Endothelial cell of umbilical vein (primary cell): ENCODE results near the gene DAND5. TPM values are rescaled to one million over a fixed set of nuclear protein-coding genes. Genes with fewer than 3 reads are reported as not detected.
A peak's percentile ranks its signal among the peaks of the same experiment; 100 is the strongest.

Experiments used
- BruUV-seq: library from RNA; stranded (reverse); fragments of 400-500 nt; replicated peaks from 2 replicates; lab custom pipeline; 2021; lab: Mats Ljungman, UMichigan
- CTCF ChIA-PET: fragments of 300-600, 350-600 bp; sonication (Branson Sonifier 250); formaldehyde crosslinking; loops from one replicate; lab custom pipeline; 2021; ENCODE audit warnings: antibody characterized with exemption, inconsistent platforms; lab: Charles Lee
- POLR2A ChIA-PET: fragments of 300-600, 350-600 bp; sonication (Branson Sonifier 250); formaldehyde crosslinking; loops from one replicate; lab custom pipeline; 2021; ENCODE audit warnings: antibody characterized with exemption, inconsistent platforms; lab: Charles Lee
- DNase-seq: peaks from one replicate; pipeline ENCODE4 v3.0.0-alpha.2; 2011; ENCODE audit warnings: low read depth, low spot score
- FAIRE-seq: peaks from 2 replicates; lab custom pipeline; 2011; peaks lifted over from hg19 to GRCh38; lab: Jason Lieb, UNC
- H2AFZ ChIP-seq: 2 replicates; pipeline ENCODE4 v1.6.0; 2012; ENCODE audit warnings: low read depth, low read length, control low read depth, inconsistent platforms
- H3K27ac ChIP-seq: 2 replicates; pipeline ENCODE4 v1.5.1; 2011; ENCODE audit warnings: low read depth, mild to moderate bottlenecking, control low read depth, low read length, moderate library complexity; ENCODE audit not compliant: insufficient read depth
- H3K27me3 ChIP-seq, 2 experiments: 2 replicates each; pipeline versions ENCODE4 v1.6.0 to v1.6.1; 2011; ENCODE audit warnings: low read length in 2 of 2, mixed read lengths in 1 of 2; ENCODE audit not compliant: control insufficient read depth in 2 of 2, insufficient read depth in 2 of 2
- H3K36me3 ChIP-seq, 2 experiments: 2 replicates in 1 of 2; 3 replicates in 1 of 2; pipeline ENCODE4 v1.5.1; 2011; ENCODE audit warnings: low read length in 2 of 2, mild to moderate bottlenecking in 1 of 2, moderate library complexity in 1 of 2; ENCODE audit not compliant: control insufficient read depth in 2 of 2, insufficient read depth in 2 of 2; ENCODE audit errors: extremely low read depth in 1 of 2
- H3K4me1 ChIP-seq: 3 replicates; pipeline ENCODE4 v1.5.1; 2011; ENCODE audit warnings: mild to moderate bottlenecking, low read length; ENCODE audit not compliant: control insufficient read depth, insufficient read depth; ENCODE audit errors: extremely low read depth
- H3K4me2 ChIP-seq: 2 replicates; pipeline ENCODE4 v1.6.1; 2011; ENCODE audit warnings: low read length, control low read depth, mixed read lengths; ENCODE audit not compliant: insufficient read depth
- H3K4me3 ChIP-seq, 3 experiments: fragments of 200-600 bp in 1 of 3; sonication (generic), shearing (Covaris generic) in 1 of 3; replicated peaks in 1 of 3; 2 replicates each; pipeline ENCODE4 v1.5.1; 2011 to 2016; ENCODE audit warnings: control low read depth in 3 of 3, low read length in 3 of 3, mild to moderate bottlenecking in 2 of 3, inconsistent platforms in 1 of 3, low read depth in 1 of 3, moderate library complexity in 1 of 3; ENCODE audit not compliant: insufficient read depth in 1 of 3
- H3K79me2 ChIP-seq: 2 replicates; pipeline ENCODE4 v1.6.0; 2012; ENCODE audit warnings: low read length, inconsistent platforms; ENCODE audit not compliant: control insufficient read depth, insufficient read depth
- H3K9ac ChIP-seq: replicated peaks from 2 replicates; pipeline ENCODE3; 2011; ENCODE audit warnings: low read length, control low read depth; ENCODE audit not compliant: insufficient read depth; ENCODE audit errors: extremely low read depth
- H3K9me1 ChIP-seq: replicated peaks from 3 replicates; pipeline ENCODE4 v1.6.0; 2011; ENCODE audit warnings: mild to moderate bottlenecking, low read length; ENCODE audit not compliant: control insufficient read depth, insufficient read depth; ENCODE audit errors: extremely low read depth
- H3K9me3 ChIP-seq: replicated peaks from 2 replicates; pipeline ENCODE4 v1.5.1; 2012; ENCODE audit warnings: low read length, inconsistent platforms; ENCODE audit not compliant: control insufficient read depth, insufficient read depth
- H4K20me1 ChIP-seq: replicated peaks from 2 replicates; pipeline ENCODE3; 2011; ENCODE audit warnings: mild to moderate bottlenecking, low read length; ENCODE audit not compliant: control insufficient read depth, insufficient read depth; ENCODE audit errors: extremely low read depth
- EZH2 ChIP-seq: IDR thresholded peaks from 2 replicates; pipeline ENCODE4 v1.6.1; 2012; ENCODE audit warnings: borderline replicate concordance, low read depth, mild to moderate bottlenecking, moderate library complexity, low read length, inconsistent platforms; ENCODE audit not compliant: severe bottlenecking
- JUN ChIP-seq: IDR thresholded peaks from 2 replicates; pipeline ENCODE4 v1.6.1; 2011; ENCODE audit warnings: borderline replicate concordance, low read depth; ENCODE audit not compliant: insufficient read length, insufficient read depth
- POLR2AphosphoS5 ChIP-seq: IDR thresholded peaks from 2 replicates; pipeline ENCODE4 v1.6.1; 2012; ENCODE audit warnings: low read depth, mild to moderate bottlenecking, control low read depth, low read length, moderate library complexity; ENCODE audit not compliant: insufficient read depth
- dilution Hi-C: fragments of 300-500 bp; cut with MboI; formaldehyde crosslinking; loops from one replicate; pipeline ENCODE4 v1.15.0; 2019; ENCODE audit warnings: low sequenced_read_pairs; ENCODE audit not compliant: extremely low pct_ligation_motif_present
- intact Hi-C: fragments of 100-400 bp; cut with micrococcal nuclease; formaldehyde crosslinking; loops from one replicate; pipeline ENCODE4 v1.10.0; 2022
- polyA plus RNA-seq, 4 experiments: library from polyadenylated mRNA; depleted of rRNA in 3 of 4; stranded (reverse) in 3 of 4; unstranded in 1 of 4; fragments of >200 nt; gene quantifications; 2 replicates each; pipeline versions ENCODE4 v1.2.1 to v1.2.3, GENCODE V29; 2011 to 2012; ENCODE audit warnings: missing spikeins in 1 of 4
- total RNA-seq: library from RNA; stranded (reverse); gene quantifications from 2 replicates; pipeline ENCODE4 v1.2.3, GENCODE V29; 2021

The DAND5 gene
- total and polyA plus RNA-seq, 2 donors (not counting 3 experiments of a cell fraction or from before 2014, with no cell fraction given), result 0.06 to 0.20 TPM

- Histone ChIP-seq H3K4me3 (no peak overlapping the region), H3K4me1 (no peaks in the 10 kb centered on the region), H3K4me2 (no peak overlapping the region), H3K36me3 (no peaks in the 10 kb centered on the region), H3K9me3 (no peaks in the 10 kb centered on the region), H3K27me3 (peaks cover 0 to 12% of the 10 kb centered on the region in 2 experiments), H3K27ac (no peak overlapping the region), H4K20me1 (no peaks in the 10 kb centered on the region), H2AFZ (no peak overlapping the region), H3K79me2 (no peaks in the 10 kb centered on the region), H3K9me1 (no peaks in the 10 kb centered on the region), H3K9ac (no peak overlapping the region)
- TF ChIP-seq POLR2AphosphoS5, result no peak
- TF ChIP-seq EZH2, result peak; percentile 63
- CTCF ChIA-PET, result interaction anchor here (1.2 kb wide), 1 partner anchor 49 kb away, joined by 5 read pairs; no protein-coding TSS in a partner anchor
- DNase-seq (no peak), FAIRE-seq (no peak)
- intact Hi-C loops (loop anchor here (2.0 kb wide), 1 partner anchor 15 kb away; no protein-coding TSS in a partner anchor), dilution Hi-C loops (no loop called here)
- POLR2A ChIA-PET, result no interaction called here
- no TSS peak for BruUV-seq
These were observed 42.4 kb downstream of the DAND5 start for GRCh38 chr19:13011653-13012389.

GRCh38 chr19:13012390-13012689, 43.0 kb downstream of the DAND5 start:
- Histone ChIP-seq H3K9me1 (no peaks in the 10 kb centered on the region), H3K79me2 (no peaks in the 10 kb centered on the region), H3K9ac (no peak overlapping the region), H3K27me3 (peaks cover 0 to 12% of the 10 kb centered on the region in 2 experiments), H3K4me2 (peak overlapping the region; percentile 8), H3K36me3 (no peaks in the 10 kb centered on the region), H2AFZ (no peak overlapping the region), H3K4me1 (no peaks in the 10 kb centered on the region), H4K20me1 (no peaks in the 10 kb centered on the region), H3K27ac (no peak overlapping the region), H3K4me3 (no peak overlapping the region), H3K9me3 (no peaks in the 10 kb centered on the region)
- no peak for DNase-seq
- intact Hi-C loops, result loop anchor here (2.0 kb wide), 1 partner anchor 16 kb away; no protein-coding TSS in a partner anchor
- dilution Hi-C loops, result no loop called here
- peak; percentile 45 for TF ChIP-seq EZH2
- no peak for TF ChIP-seq JUN
- no peak for FAIRE-seq
- POLR2A ChIA-PET, result no interaction called here
- BruUV-seq, result no TSS peak
- CTCF ChIA-PET, result no interaction called here
